ENCODE data around the gene SYNE1.

Gene SYNE1

DNA sequence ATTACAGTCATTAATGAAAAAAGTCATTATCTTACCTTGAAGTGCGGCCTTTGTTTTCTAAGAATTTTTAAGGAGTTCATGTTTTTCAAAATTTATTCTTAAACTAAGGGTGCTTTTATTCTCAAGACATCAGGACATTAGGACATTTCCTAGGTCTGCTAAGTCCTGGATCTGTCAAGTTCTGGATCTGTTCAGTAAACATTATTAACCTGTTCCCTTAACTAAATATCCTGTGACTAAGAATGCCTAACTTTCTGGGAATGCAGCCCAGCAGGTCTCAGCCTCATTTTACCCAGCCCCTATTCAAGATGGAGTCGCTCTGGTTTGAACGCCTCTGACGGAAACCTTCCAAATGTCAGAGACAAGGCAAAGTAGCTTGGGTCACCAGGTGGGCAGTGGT is 302.6 kb downstream of the SYNE1 start:
- no peak for TF ChIP-seq GATA2 (IDR thresholded peaks at IDR 0.05; ENCODE audit: low read depth, low read length)
- no peak for TF ChIP-seq GATA3 (IDR thresholded peaks at IDR 0.05; ENCODE audit: low read depth, low read length)

DNA sequence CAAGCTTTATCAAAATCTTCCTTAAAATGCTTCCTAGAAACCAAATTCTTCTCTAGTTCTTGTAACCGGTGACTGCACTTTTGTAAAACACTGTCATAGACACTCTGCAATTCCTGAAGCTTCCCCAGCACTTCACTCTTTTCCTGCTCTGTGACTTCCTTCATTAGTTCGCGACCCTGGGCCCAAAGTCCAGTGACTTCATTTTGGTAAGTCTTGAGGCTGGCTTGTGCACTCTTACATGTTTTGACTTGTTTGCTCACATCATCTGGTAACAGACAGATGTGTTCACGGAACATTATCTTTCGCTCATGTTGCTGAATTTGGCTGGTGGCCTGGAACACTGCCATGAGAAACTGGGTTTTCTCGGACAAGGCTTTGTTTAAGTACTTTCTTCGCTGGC is 306.2 kb downstream of the SYNE1 start:
- TF ChIP-seq GATA3 (IDR thresholded peaks at IDR 0.05; ENCODE audit: low read depth, low read length): no peak
- TF ChIP-seq GATA2 (IDR thresholded peaks at IDR 0.05; ENCODE audit: low read depth, low read length): no peak

DNA sequence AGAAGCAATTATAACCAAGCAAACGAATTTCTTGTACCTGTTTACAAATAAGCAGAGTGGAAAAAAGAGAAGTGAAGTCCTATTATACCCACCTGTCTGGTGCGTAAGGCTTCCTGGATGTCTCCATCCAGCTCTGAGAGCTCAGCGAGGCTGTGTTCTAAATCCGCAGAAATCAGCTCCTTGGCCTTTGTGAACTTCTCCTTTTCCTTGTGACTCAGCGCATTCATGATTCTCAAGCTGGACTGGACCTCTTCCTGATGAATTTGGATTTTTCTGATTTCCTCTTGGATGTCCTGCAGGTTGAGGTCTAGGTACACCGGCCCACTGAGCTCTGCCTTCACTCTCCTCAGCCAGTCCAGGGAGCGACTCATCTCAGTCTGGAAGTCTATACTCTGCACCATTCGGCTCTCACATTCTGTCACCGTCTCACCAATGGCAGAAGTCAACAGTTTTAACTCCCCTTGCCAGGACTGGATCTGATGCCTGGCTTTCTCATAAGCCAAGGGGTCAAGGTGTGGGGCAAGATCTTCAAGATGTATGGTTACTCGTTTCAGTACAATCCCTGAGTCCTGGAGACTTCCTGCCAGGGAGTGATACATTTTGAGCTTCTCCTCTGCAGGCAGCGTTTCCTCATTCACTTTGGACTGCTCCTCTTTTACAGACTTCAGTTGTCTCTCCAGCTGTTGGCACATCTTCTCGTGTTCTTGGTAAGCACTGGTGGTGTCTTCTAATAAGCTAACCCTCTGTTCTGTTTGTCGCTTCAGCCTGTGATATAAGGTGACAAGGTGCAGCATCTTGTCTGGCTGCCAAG is 307.3 kb downstream of the SYNE1 start:
- no peak for TF ChIP-seq GATA3 (IDR thresholded peaks at IDR 0.05; ENCODE audit: low read depth, low read length)
- TF ChIP-seq GATA2 (IDR thresholded peaks at IDR 0.05; ENCODE audit: low read depth, low read length): no peak

DNA sequence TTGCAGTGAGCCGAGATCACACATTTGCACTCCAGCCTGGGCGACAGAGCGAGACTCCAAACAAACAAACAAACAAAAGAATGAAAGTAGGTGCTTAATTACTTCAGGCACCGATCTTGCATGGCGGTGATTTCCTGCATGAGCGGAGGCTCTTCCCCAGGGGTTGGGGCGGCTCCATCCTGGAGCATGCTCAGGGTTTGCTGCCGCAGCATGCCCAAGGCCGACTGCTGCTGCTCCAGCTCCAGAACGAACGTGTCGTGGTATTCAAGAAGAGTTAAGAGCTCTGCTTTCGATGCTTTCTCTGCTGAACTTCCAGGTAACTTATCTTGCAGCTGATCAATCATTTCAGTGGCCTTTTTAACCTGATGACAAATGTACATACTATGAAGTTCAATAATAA is 313.8 kb downstream of the SYNE1 start:
- no peak for TF ChIP-seq GATA3 (IDR thresholded peaks at IDR 0.05; ENCODE audit: low read depth, low read length)
- TF ChIP-seq GATA2 (IDR thresholded peaks at IDR 0.05; ENCODE audit: low read depth, low read length): no peak

DNA sequence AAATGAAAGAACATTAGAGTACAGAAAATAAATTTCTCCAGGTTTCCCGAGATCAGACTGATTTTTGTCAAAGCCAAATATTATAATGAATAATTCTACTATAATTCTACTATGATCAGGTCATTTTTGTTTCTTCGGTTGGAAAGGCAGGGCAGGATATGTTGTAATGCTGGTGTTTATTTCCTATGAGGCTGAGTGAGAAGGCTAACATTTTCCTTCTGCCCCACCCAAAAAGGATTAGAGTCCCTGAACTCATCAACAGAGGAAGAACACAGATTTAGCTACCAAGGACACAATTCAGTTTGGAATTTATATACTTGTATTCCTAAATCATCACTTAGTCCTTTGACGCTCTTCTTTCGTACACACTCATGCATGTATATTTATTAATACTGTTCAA is 318.9 kb downstream of the SYNE1 start:
- TF ChIP-seq GATA2 (IDR thresholded peaks at IDR 0.05; ENCODE audit: low read depth, low read length) (no peak), GATA3 (IDR thresholded peaks at IDR 0.05; ENCODE audit: low read depth, low read length) (no peak)

DNA sequence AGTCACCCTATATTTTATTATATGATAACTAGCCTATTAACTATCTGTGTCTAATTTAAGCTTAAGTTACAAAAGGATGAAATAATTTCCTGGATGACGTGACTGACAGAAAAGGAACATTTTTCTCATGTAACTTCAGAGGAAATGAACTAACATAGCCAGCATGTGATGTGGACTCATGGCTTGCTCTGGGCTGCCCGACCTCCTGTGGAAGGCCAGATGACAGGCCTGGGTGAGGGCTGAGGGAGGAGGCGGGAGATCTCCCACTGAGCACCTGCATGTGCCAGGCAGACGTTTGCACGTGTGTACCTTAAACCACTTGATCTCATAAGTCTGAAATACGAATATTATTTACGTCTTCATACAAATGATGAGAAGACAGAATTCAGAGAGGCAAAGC is 321.1 kb downstream of the SYNE1 start:
- no peak for TF ChIP-seq GATA2 (IDR thresholded peaks at IDR 0.05; ENCODE audit: low read depth, low read length)
- no peak for TF ChIP-seq GATA3 (IDR thresholded peaks at IDR 0.05; ENCODE audit: low read depth, low read length)

DNA sequence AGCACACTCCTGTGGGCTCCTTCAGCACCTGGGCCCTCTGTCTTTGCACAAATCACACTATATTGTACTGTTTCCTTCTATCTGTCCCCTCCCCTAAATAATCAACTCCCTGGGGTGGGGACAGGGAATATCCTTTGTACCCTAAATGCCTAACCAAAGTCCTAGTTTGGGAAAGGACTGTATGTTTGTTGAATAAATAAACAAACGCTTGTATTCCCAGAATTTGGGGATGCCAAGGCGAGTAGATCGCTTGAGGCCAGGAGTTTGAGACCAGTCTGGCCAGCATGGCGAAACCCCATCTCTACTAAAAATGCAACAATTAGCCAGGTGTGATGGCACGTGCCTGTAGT is 322.7 kb downstream of the SYNE1 start:
- TF ChIP-seq GATA3 (IDR thresholded peaks at IDR 0.05; ENCODE audit: low read depth, low read length) (no peak), GATA2 (IDR thresholded peaks at IDR 0.05; ENCODE audit: low read depth, low read length) (no peak)

DNA sequence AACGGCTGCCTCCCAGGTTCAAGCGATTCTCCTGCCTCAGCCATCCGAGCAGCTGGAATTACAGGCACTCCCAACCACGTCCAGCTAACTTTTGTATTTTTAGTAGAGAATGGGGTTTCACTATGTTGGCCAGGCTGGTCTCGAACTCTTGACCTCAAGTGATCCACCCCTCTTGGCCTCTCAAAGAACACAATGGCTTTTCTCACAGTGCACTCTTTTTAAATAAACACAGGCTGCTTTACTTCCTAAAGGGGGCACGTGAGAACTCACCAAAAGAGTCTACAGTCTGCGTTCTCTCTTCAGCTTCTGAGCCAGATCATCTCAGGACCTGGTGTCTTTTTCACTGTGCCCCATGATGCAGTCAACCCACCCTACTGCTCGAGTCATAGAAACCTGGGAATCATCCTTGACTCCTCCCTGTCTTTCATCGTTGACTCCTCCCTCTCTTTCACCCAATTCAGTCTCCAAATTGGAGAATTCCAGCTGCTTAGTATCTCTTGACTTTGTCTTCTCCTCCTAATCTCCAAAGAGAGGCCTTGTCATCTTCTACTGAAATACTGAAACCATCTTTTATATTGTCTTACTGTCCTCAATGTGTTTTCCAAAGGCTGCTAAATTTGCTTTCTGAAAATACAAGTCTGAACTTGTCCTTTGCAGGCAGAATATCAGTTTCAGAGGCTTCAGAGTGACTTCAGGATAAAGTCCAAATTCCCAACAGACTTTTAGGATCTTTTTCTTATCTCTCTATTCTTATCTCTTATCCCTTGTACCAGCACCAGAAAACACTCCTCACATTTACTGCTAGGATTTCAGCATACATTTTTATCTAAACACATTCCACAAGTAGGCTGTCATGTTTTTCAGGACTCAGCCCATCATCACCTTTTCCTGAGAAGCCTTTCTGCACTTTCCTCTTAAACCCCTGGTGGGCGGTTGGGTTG is 323.4 kb downstream of the SYNE1 start:
- TF ChIP-seq GATA2 (IDR thresholded peaks at IDR 0.05; ENCODE audit: low read depth, low read length): no peak
- no peak for TF ChIP-seq GATA3 (IDR thresholded peaks at IDR 0.05; ENCODE audit: low read depth, low read length)

DNA sequence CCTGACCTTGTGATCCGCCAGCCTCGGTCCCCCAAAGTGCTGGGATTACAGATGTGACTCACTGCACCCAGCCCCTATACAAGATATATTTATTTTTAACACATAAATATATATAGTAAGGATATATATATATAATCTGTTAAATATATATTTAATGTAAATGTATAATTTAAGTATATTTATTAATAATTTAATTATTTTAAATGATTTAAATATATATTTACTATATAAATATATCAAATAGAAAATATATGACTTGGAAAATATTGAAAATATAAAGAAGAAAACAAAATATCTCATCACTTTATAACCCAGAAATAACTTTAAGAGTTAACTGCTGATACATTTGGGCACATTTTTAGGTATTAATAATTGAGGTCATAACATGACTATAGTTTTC is 324.7 kb downstream of the SYNE1 start:
- TF ChIP-seq GATA3 (IDR thresholded peaks at IDR 0.05; ENCODE audit: low read depth, low read length) (no peak), GATA2 (IDR thresholded peaks at IDR 0.05; ENCODE audit: low read depth, low read length) (no peak)

DNA sequence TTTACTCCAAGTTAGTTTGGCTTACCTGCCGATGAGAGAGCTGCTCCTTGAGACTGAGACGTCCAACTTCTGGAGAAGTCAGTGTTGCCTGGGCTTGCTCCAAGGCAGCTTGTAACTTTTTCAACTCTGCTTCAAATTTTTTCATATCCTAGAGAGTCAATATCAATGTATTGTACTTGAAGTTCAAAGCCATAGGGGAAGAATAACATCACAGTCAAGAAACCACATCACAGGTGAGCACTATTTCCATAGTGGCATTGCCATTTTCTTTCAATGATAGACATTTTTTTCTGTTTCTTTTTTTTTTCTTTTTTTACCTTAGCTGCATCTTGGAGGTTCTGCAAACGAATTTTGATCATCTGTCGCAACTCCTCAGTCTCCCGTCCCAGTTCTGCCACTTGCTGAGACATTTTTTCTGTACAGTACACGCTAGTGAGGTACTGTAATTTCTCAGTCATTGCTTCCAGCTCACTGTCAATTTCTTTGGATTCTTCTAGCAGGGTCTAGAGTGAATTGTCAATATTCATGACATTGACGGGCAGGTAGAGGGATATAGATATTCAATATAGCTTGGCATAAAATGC is 326.7 kb downstream of the SYNE1 start:
- TF ChIP-seq GATA2 (IDR thresholded peaks at IDR 0.05; ENCODE audit: low read depth, low read length) (no peak), GATA3 (IDR thresholded peaks at IDR 0.05; ENCODE audit: low read depth, low read length) (no peak)

DNA sequence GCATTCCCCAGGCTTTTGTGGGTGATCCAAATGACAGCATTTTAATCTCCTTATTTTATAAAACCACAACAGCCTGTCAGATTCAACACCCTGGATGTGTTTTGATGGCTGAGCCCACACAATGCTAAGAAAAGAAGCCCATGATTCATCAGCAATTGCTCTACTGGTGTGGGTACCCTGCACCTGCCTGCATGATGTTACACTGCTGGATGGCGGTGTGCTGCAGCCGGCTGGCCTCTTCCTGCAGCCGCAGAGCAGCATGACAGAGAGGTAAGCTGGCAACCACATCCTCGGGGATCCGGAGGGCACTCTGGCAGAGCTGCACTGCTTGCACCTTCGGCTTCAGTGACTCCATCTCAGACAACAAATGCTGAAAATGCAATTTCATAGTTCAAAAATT is 327.5 kb downstream of the SYNE1 start:
- TF ChIP-seq GATA3 (IDR thresholded peaks at IDR 0.05; ENCODE audit: low read depth, low read length): no peak
- TF ChIP-seq GATA2 (IDR thresholded peaks at IDR 0.05; ENCODE audit: low read depth, low read length): no peak

DNA sequence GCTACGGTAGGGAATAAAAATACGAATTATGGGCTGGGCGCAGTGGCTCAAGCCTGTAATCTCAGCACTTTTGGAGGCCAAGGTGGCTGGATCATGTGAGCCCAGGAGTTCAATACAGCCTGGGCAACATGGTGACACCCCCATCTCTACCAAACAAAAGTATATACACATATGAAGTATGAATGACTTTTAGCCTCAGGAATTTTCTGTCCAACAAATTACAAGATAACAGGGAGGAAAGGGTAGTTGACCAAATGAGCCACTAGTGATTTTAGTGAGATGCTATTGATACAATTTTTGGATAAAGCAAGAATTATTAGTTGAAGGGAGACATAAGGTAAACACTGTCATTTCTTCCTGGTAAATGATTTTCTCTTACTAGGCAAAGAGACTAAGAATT is 328.2 kb downstream of the SYNE1 start:
- no peak for TF ChIP-seq GATA2 (IDR thresholded peaks at IDR 0.05; ENCODE audit: low read depth, low read length)
- TF ChIP-seq GATA3 (IDR thresholded peaks at IDR 0.05; ENCODE audit: low read depth, low read length): no peak

DNA sequence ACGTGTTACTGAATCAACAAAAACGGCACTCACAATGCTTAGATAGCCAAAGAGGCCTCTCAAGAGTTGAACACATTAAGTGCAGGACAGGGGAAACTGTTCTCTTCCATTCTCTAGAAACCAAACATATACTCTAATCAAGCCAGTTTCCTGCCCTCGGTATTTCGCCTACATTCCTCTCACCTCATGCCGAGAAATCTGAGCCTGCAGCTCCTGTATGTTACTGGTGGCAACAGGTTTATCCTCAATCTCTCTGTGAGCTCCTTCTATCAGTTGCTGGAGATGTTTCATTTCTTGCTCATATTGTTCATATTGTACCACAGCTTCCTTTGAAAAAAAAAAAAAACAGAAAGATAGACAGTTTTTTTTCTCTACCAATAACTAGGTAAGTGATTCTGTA is 328.9 kb downstream of the SYNE1 start:
- TF ChIP-seq GATA2 (IDR thresholded peaks at IDR 0.05; ENCODE audit: low read depth, low read length) (no peak), GATA3 (IDR thresholded peaks at IDR 0.05; ENCODE audit: low read depth, low read length) (no peak)

DNA sequence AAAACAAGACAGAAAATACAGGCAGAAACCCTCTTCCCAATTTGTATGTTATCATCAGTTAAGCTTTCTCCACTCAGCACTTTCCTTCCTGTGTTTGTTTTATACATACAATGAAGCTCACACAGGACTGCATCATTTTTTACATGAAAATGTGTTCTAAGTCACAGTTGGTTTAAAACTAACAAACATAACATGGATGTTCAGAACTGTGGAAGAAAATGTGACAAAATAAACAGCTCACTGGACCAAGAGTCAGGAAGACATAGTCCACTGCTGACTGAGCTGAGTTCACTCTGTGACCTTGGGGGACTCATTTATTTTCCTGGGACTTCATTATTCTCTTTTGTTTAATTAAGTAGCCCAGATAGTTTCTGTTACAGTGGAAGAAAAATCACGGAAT is 331.5 kb downstream of the SYNE1 start:
- TF ChIP-seq GATA2 (IDR thresholded peaks at IDR 0.05; ENCODE audit: low read depth, low read length) (no peak), GATA3 (IDR thresholded peaks at IDR 0.05; ENCODE audit: low read depth, low read length) (no peak)

Measured in SH-SY5Y (cell line).